ENCODE data around the gene ANKMY1.

The ANKMY1 gene

DNA sequence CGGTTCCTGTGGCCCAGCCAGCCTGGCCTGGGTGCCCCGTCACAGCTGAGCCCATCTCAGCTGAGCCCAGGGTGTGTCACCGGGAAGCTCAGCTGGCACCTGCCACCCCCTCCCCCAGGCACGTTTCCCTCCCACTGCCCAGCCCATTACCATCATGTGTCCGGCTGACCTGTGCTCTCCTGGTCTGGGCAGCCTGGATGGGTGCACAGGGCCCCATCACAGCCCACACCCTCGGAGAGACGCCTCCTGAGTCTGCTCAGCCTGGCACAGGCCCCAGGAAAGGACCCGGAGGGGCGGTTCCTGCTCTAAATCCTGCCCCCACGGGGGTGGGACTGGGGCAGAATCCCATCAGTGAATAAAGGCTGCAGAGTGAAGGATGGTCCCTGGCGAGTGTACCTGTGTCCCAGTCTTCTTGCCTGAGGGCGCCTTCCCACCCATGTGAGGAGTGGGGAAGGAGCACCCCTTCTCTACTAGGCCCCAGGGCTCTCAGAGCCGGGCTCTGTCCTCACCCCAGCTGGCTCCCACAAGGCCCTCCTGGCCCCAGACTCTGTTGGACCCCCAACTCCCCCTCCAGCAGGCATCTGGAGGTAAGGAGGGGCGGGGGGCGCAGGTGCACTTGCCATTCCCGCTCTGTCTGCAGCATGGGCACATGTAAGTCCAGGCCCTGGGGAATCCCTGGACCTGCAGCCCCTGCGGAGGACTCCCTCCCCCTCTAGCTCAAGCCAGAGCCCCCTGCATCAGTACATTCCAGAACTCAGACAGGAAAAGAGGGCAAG lies 101.2 kb downstream of the ANKMY1 start:
- no peak for DNase-seq

DNA sequence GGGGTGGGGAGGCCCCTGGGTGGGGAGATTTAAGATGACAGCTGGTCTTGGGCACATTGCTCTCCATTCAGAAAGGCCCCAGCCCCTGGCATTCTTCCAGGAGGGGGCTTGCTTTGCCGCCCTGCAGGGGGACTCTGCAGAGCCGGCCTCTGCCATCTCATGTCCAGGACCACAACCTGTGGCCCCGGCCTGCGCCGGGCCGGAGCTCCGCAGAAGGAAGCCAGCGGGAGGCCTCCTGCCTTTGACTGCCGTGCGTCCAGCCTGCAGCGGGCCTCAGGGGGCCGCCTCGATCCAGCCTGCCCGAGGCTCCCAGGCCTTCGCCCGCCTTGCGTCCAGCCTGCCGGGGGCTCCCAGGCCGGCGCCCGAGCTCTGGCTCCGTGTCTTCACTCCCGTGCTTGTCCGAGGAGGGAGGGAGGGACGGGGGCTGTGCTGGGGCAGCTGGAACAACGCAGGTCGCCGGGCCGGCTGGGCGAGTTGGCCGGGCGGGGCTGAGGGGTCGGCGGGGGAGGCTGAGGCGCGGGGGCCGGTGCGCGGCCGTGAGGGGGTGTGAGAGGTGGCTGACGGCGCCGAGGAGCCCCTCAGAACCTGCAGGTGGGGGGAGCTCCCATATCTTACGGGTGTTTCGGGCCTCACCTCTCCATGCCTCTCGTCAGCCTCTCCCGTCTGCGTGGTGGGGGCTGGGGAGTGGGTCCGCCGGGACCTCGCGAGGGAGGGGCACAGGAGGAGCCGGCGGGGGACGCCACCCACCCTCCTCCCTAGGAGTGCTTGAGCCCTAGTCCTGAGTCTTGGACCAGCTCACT lies 101.9 kb downstream of the ANKMY1 start:
- DNase-seq: no peak

DNA sequence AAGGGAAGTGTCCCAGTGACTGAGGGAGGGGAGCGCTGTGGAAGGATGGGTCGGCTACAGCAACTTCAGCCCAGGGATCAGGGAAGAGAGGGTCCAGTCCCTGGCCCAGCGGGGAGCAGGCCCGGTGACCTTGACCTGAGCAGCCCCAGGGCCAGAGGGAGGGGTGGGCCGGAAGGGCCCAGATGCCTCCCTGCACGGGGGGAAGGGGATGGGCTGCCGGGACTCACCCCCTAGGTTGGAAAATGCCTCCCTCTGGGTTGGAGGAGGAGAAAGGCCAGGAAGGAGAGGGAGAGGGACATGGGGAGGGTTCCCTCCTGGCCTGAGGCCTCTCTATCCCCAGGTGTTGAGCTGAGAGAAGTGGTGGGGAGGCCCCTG lies 102.5 kb downstream of the ANKMY1 start:
- no peak for DNase-seq

DNA sequence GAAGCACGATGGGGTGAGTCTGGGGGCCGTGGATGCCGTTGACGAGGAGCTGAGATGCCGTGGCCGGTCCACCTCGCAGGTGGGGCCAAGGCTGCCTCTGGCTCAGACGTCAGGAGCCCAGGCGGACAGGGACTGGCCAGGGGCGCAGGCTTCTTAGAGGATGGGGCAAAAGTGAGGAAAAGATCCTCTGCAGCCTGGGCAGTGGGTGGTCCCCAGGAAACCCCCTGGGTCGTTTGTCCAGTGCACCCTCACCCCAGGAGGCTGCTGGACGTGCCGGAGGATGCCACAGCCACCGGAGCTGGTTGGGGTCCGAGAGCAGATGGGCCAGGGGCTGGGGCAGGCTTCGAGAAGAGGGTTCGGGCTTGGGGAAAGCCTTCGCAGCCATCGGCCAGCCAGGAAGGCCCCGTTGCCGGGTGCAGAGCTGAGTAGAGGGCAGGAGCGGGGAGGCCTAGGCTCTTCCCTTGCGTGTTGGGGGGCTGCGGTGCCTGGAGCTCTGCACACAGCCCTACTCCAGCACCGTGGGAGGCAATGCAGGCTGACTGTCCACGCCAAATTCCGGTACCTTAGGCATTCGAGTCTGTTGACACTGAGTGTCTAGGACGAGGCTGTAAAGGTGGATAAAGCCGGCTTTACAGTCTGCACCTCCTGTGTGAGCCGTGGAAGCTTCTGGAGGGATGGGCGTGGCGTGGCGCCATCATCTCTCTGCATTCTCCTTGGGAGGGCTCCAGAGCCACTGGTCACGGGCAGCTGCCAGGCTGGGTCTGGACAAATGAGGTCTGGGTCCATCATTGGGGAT lies 103.5 kb downstream of the ANKMY1 start:
- no peak for DNase-seq

DNA sequence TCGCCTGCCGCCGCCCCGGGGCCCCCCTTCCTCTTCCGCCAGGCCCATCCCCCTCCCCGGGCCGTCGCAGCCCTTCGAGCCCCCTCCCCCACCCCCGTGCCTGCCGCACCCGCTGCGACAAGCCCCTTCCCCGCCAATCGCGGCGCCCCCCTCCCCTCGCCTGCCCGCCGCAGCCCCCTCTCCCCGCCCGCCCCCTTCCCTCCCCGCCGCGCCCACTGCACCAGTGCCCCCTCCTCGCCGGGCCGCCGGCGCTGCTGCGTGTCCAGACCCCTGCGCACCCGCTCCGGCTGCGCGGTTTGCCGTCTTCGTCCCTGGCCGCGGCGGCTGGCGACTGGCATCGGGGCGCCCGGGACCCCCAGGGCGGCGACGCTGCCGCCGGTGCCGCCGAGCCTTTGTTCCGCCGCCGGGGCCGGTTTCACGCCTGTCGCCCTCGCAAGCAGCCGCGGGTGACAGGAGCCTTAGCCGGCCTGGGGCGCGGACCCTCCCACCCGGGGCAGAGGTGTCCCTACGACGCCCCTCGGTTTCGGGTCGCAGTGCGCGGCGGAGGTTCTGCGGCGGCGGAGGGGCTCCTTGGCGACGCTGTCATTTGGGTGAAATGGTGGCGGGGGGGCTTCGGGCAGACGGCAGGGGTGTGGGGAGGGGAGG lies 104.2 kb downstream of the ANKMY1 start:
- no peak for DNase-seq

DNA sequence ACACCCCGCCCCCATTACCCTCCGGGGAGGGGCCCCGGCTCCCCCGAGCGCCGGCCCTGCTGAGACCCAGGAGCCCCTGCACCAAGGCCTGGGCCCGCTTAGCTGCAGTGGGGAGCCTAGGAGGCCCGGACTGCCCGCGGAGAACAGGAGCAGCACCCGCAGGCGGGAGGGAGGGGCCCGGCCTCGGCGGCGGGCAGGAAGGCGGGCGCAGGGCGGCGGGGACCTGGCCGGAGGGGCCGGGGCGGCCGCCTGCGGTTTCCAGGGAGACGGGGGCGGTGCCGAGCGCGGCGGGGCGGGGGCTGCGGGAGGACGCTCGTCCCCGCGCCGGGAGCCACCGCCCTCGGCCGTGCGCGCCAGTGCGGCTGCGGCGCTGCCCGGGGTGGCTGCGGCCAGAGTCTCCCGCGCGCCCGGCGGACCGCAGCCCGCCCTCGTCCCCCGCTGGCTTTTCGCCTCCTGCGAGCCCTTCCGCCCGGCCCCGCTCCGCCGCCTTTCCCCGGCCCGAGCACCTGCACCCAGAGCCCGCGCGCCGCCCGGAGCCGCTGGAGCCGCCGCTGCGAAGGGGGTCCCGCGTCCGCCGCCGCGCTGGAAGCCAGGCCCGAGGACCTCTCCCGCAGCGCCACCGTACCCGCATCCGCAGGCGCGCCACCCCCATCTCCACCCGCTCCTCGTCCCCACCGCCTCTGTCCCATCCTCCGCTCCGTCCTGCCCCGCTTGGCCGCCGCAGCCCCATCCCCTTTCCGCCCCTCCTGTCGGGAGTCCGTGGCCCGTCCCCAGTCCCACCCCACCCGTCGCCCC lies 105.1 kb downstream of the ANKMY1 start:
- DNase-seq: no peak

DNA sequence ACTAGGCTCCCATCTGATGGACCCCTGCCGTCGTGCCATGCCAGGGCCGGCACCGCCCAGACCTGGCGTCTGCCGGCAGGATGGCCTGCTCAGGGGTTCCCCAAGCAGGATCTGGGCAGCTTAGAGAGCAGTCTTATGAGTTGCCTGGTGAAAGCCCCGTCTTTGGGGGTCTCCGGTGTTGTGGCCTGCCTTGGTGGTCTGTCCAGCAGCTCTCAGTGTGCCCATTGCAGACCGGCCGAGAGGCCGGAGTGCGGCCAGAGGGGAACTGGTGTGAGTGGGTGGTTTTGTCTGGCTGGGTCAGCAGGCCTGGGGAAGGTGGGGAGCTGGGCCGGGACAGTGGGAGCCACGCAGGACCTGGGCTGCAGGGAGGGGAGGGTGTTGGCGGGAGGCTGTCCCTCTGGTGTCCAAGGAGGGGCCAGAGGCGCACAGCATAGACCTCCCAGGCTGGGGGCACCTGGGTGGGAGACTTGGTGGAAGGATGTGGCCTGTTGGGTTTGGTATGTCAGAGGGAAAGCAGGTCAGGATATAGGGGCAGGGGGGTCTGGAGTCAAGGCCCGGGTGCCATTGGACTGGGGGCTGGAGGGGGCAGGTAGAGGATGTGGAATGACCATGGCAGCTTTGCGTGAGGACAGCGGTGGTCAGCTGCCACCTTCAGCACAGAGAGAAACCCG lies 105.9 kb downstream of the ANKMY1 start:
- no peak for DNase-seq

DNA sequence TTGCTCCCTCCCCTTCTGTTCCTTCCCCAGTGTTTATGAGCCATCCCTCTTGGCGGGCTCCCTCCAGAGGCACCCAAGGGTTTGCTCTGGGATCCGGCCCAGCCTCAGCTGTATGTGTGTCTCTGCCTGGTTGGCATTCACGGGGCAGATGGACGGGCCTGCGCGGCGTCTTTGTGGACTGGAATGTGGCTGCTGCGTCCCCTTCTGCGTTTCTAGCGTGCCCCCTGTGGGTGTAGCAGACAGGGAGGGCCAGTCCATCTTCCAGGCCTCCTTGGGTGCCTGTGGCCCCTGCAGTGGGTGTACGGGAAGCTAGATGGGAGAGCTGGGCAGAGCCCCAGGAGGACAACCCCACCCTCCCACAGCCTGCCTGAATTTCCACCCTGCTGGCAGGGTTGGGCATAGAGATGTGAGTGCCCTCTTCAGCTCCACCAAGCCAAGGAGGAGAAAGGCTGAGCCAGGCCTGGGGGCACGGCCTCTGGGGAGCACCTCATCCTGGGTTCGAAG lies 106.6 kb downstream of the ANKMY1 start:
- no peak for DNase-seq

DNA sequence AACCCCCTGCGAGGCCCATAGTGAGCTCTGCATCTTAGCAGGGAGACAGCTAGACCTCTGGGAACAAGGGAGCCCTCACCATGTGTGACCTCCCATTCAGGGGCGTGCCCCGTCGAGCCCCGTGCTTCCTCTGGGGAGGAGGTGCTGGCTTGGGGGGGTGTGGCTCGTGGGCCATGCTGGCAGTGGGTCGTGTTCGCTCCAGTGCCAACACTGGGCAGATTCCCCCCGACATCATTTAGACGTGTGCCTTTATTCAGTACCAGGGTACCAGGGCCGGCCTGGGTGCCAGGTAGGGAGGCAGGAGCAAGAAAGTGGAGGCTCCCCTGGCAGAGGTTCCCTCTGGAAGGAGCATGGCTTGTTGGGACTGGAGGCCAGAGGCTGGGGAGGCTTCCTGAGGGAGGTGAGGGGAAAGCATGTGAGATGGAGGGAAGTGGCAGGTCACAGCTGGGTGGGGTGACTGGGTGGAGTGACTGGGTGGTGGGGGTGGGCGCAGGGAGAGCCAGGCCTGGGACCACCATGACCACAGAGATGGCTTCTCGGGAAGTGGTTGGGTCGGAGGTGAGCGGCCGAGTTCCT lies 107.2 kb downstream of the ANKMY1 start:
- no peak for DNase-seq

DNA sequence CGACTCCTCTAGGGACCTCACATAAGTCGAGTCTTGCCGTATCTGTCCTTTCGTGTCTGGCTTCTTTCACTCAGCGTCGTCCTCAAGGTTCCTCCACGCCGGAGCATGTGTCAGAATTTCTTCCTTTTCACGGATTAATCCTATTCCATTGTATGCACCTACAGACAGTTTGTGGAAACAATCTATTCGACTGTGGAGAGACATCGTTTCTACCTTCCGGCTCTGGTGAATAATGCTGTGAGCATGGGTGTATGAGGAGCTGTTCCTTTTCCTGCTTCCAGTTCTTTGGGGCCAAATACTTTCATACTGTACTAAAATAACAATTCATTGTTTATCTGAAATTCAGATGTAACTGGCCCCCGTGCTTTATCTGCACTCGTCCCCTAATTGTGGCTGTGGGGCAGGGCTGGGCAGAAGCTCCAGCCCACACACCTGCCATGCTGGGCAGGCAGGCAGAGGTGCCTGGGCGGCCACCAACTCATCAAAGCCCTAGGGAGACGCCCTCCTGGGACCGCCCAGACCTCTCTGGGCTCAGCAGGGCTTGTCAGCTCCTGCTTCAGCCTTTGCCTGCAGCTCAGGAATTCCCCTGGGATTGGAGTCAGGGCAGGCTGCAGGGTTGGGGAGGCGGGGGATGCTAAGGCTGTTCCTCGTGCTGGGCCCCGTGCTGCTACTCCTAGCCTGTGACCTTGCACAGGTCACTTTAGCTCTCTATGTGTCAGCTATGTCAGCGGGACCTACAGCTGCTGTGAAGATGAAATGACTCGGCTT lies 107.8 kb downstream of the ANKMY1 start:
- no peak for DNase-seq

DNA sequence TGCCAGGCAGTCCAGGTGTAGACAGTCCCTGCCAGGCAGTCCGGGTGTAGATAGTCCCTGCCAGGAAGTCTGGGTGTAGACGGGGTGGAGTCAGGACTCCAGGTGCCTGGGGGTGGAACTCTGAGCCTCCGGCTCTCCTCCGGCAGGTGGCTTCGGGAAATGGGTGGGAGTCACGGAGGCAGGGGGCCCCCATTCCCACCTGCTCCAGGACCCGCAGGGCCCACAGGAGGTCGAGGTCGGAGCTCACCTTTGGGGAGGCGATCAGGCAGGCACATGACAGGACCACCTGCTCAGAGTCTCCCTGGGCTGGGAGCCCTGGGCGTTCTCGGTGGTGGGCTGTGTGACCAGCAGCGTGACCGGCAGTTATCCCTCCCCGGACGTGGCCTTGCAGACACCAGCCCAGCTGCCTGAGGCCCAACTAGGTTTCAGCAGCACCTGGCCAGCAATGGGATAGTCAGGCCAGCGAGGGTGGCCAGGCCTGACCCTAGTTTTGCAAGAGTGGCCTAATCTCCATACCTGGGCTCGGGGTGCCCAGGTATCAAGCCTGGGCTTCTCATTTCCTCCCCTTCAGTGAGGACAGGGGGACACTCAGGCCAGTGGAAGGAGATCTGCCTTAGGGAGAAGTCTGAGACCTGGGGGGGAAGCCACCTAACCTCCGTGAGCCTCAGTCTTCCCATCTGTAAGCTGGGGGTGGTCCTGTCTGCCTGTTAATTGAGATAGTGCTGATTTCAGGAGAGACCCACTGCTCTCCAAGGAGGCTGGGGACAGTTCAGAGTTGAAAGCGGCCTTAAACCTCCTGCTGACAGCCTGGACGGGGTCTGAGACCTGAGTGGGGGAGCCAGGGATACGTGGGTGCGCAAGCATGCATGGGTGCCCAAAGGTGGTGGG lies 109.2 kb downstream of the ANKMY1 start:
- DNase-seq: no peak

DNA sequence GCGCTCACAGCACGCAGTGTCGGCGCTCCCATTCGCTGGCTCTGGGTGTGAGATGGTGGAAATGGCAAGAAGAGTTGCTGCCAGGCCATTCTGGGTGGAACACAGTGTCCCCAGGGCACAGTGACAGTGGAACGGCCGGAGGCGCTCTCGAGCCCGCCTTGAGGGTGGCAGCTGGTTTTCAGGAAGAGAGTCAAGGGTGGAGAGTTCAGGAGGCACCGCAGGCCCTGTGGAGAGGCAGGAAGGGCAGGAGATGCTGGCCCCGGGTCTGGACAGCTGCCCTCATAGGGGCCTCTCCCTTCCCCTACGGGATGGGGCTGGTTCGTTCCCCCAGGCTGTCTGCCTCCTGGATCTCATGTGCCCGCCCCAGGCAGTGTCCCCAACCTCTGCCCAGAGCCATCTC lies 109.9 kb downstream of the ANKMY1 start:
- DNase-seq: no peak

DNA sequence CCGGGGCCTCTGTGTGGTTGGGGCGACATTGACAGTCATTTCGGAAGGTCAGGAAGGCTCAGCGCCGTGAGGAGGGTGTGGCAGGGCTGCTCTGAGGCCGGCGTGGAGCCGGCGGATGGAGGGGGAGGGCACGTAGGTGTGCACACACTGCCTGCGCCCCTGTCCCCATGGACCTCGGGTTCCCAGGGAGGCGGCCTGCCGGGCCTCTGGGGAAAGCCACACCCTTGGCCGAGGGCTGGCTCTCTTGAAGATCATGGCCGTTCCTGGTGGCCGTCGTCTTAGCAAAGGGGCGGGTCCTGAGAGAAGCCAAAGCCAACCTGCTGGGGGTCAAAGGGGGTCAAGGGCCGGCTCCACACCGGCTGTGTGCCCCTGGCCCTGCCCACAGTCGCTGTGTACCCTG lies 110.5 kb downstream of the ANKMY1 start:
- DNase-seq: no peak

DNA sequence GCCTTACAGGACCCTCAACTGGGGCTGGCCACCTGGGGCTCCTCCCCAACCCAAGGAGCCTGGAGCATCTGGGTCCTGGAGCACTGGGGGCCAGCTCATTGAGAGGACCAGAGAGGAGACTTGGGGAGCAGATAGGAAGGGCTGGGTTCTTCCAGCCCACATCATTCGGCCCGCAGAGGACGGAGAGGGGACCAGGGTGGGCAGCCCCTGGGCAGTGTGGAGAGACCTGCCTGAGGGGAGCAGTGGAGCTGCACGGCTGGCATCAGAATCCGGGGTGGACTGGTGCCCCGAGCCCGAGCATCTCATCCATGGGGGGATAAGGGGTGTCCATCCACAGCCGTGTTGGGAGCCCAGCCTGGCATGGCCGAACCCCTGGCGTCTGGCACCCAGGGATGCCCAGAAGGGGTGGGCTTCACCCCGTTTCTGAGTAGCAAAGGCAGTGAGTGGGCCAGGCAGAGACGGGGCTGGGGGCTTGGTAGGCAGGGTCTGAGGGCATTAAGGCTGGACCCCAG lies 111.1 kb downstream of the ANKMY1 start:
- no peak for DNase-seq

DNA sequence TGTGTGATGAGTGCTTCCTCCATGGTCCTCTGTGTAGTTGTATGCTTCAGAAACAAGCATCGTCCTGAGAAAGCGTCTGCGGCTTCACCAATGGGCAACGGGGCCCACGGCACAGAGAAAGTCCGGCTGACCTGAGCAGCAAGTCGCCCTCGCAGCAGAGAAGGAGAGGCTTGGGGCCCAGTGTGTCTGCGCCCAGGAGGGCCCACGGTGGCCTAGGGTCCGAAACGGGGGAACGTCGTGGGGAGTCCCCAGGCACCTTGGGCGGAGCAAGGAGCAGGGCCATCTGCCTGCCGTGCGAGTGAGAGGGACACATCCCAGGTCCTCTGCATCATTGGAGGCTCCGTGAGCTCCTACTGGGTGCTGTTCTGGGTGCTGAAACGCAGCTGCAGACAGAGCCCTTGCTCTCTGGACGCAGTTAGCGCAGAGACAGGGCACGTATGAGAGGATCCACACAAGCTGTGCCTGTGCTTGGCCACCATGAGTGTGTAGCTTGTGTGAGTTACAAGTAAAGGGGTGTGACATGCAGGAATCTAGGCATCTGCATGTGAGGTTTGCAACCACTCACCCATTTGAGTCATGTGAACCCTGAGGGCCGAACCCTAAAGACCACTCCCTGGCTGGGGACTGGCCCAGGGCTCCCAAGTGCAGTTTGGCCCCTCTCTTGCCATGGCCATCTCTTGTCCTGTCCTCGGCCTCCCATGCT lies 111.7 kb downstream of the ANKMY1 start:
- DNase-seq: no peak

DNA sequence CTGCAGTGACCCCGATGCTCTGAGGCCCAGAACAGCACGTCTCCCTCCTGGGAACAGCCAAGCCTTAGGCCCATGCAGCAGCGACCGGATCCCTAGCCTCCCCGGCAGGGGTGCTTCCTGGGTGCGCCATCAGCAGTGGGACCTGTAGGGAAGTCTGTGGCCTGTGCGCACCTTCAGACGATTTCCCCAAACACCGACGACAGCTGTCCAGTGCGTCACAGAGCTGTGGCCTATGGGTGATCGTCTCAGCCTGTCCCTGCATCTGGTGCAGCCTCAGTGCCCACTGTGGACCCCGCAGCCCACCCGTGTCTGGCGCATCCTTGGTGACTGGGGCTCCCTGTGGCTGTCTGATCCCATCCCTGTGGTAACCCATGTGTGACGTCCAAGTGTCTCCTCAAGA lies 113.3 kb downstream of the ANKMY1 start:
- no peak for DNase-seq

DNA sequence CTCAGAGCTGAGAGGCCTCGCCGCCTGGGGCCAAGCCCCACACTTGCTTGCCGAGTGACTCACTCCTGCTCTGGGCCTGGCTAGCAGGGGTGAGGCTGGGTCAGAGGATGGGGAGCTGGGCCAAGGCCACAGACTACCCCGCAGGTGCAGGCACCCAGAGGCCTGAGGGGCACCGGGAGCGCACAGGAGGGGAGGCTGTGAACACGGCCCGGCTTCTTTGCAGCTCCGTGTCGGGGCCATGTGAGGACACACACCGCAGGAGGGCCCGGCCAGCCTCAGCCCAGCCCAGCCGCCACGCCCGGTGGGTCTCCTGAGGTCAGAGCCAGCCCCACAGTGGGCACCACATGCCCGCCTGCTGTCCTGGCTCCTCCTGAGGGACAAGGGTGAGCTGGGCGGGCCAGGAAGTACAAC lies 113.9 kb downstream of the ANKMY1 start:
- DNase-seq: no peak

Measured in DMS79 (cell line).